Measurements from ENCODE around the gene TAF7L. TPM values are rescaled to one million over a fixed set of nuclear protein-coding genes. Genes with fewer than 3 reads are reported as not detected.
A peak's percentile ranks its signal among the peaks of the same experiment; 100 is the strongest.

Gene TAF7L
- total and polyA plus RNA-seq, 2 donors (not counting 1 experiment from before 2014, with no cell fraction given), result 0.27 to 0.33 TPM

DNA sequence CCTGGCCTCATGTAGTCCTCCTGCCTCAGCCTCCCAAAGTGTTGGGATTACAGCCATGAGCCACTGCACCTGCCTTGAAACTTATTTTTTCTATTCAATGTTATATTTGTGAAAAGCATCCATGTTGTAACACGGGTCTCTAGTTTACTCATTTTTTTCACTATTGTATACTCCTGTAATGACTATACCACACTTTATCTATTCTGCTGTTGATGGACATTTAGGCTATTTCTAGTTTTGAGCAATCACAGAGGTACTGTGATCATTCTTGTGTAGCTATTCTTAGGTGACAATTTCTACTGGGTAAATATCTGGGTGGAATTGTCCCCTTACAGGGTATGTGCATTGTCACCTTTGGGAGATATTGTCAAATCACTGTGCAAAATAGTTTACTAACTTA lies 67.9 kb downstream of the TAF7L start:
- Histone ChIP-seq H3K9me3 (ENCODE audit: control insufficient read depth, insufficient read depth, low read depth, low read length) (no peaks in the 10 kb centered on the region), H3K27ac (ENCODE audit: insufficient read depth, low read length) (no peak overlapping the region), H3K36me3 (ENCODE audit: control insufficient read depth, insufficient read depth, low read length) (no peaks in the 10 kb centered on the region), H2AFZ (ENCODE audit: low read length) (no peak overlapping the region), H3K4me3 (replicated peaks in 1 of 4; ENCODE audit: control extremely low read depth in 1 of 4, insufficient read depth in 1 of 4, low read depth in 3 of 4, low read length in 4 of 4) (no peak overlapping the region), H3K79me2 (ENCODE audit: control insufficient read depth, insufficient read depth, low read length) (no peaks in the 10 kb centered on the region), H3K27me3 (ENCODE audit: control insufficient read depth, insufficient read depth, low read length) (no peaks in the 10 kb centered on the region), H4K20me1 (ENCODE audit: control insufficient read depth, extremely low read depth, insufficient read depth, low read length) (no peaks in the 10 kb centered on the region), H3K9ac (ENCODE audit: insufficient read depth, low read length) (no peak overlapping the region), H3K4me1 (ENCODE audit: control insufficient read depth, extremely low read depth, insufficient read depth, low read length) (no peaks in the 10 kb centered on the region), H3K4me2 (ENCODE audit: extremely low read depth, insufficient read depth, low read length) (no peak overlapping the region)
- DNase-seq (ENCODE audit: low read depth in 2 of 2), result no peak
- no peak for TF ChIP-seq EZH2 (IDR thresholded peaks at IDR 0.05; ENCODE audit: low read length, missing control alignments)
- TF ChIP-seq, protein P1, sequence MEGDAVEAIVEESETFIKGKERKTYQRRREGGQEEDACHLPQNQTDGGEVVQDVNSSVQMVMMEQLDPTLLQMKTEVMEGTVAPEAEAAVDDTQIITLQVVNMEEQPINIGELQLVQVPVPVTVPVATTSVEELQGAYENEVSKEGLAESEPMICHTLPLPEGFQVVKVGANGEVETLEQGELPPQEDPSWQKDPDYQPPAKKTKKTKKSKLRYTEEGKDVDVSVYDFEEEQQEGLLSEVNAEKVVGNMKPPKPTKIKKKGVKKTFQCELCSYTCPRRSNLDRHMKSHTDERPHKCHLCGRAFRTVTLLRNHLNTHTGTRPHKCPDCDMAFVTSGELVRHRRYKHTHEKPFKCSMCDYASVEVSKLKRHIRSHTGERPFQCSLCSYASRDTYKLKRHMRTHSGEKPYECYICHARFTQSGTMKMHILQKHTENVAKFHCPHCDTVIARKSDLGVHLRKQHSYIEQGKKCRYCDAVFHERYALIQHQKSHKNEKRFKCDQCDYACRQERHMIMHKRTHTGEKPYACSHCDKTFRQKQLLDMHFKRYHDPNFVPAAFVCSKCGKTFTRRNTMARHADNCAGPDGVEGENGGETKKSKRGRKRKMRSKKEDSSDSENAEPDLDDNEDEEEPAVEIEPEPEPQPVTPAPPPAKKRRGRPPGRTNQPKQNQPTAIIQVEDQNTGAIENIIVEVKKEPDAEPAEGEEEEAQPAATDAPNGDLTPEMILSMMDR (conservative IDR thresholded peaks at IDR 0.05 in 1 of 2, IDR thresholded peaks at IDR 0.05 in 1 of 2; ENCODE audit: low read depth in 1 of 2, low read length in 2 of 2), result no peak

DNA sequence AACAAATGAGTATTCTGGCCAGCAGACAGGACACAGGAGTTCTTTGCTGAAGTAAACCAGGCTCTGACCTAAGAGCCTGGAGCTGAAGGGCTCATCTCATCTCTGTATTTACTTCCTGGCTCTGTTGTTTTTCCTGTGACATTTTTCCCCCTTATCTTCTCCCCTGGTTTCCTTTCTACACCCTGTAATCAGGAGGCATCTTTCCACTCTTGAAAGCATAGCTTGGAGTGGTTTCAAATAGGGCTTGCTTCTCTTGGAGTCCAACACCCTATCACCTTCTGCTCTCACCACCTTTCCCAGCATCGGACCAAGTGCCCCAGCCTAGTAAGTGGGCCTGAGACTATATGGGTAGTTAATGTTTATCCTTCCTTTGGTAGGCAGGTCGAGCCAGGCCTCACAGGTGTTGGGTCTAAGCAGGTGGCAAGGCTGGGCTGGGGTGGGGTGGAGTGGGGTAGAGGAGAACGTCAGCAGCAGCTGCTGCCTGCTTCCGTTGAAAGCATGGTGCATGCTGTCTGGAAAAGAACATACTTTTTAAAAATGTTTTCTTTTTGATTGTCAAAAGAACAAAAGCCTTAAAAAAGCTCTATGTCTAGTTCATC lies 70.4 kb downstream of the TAF7L start:
- Histone ChIP-seq H3K79me2 (ENCODE audit: control insufficient read depth, insufficient read depth, low read length) (no peaks in the 10 kb centered on the region), H3K27me3 (ENCODE audit: control insufficient read depth, insufficient read depth, low read length) (no peaks in the 10 kb centered on the region), H3K27ac (ENCODE audit: insufficient read depth, low read length) (no peak overlapping the region), H4K20me1 (ENCODE audit: control insufficient read depth, extremely low read depth, insufficient read depth, low read length) (no peaks in the 10 kb centered on the region), H3K9ac (ENCODE audit: insufficient read depth, low read length) (no peak overlapping the region), H3K36me3 (ENCODE audit: control insufficient read depth, insufficient read depth, low read length) (no peaks in the 10 kb centered on the region), H3K9me3 (ENCODE audit: control insufficient read depth, insufficient read depth, low read depth, low read length) (no peaks in the 10 kb centered on the region), H3K4me3 (replicated peaks in 1 of 4; ENCODE audit: control extremely low read depth in 1 of 4, insufficient read depth in 1 of 4, low read depth in 3 of 4, low read length in 4 of 4) (peak overlapping the region in 1 of 4 experiments; percentile 14), H3K4me2 (ENCODE audit: extremely low read depth, insufficient read depth, low read length) (peak overlapping the region; percentile 40), H2AFZ (ENCODE audit: low read length) (no peak overlapping the region), H3K4me1 (ENCODE audit: control insufficient read depth, extremely low read depth, insufficient read depth, low read length) (no peaks in the 10 kb centered on the region)
- DNase-seq (ENCODE audit: low read depth in 2 of 2), result no peak
- TF ChIP-seq, protein P1 (conservative IDR thresholded peaks at IDR 0.05 in 1 of 2, IDR thresholded peaks at IDR 0.05 in 1 of 2; ENCODE audit: low read depth in 1 of 2, low read length in 2 of 2), result no peak
- no peak for TF ChIP-seq EZH2 (IDR thresholded peaks at IDR 0.05; ENCODE audit: low read length, missing control alignments)

DNA sequence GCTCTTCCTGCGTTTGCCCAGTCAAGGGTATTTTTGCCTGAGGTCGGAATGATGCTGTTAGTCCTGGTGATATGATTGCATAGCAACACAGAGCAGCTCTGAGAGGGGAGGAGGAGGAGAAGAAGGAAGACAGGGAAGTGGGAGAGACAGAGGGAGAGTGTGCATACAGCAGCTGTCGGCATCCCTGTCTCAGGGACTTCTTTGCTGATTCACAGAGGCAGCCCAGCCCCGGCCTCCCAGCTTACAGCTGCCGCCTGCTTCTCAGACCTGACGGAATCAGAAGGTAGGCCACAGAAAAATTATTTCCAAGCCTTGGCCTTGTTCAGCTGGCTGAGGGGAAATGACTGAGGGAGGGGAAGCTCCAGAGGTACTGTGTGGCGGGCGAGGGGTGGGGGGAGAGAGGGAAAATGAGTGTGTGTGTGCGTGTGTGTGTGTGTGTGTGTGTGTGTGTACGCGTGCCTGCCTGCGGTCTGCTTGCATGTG lies 71.2 kb downstream of the TAF7L start:
- H3K36me3 ChIP-seq (ENCODE audit: control insufficient read depth, insufficient read depth, low read length), result no peaks in the 10 kb centered on the region
- H2AFZ ChIP-seq (ENCODE audit: low read length), result peak overlapping the region; percentile 65
- H3K27me3 ChIP-seq (ENCODE audit: control insufficient read depth, insufficient read depth, low read length), result no peaks in the 10 kb centered on the region
- no peak for TF ChIP-seq EZH2 (IDR thresholded peaks at IDR 0.05; ENCODE audit: low read length, missing control alignments)
- TF ChIP-seq, protein P1 (conservative IDR thresholded peaks at IDR 0.05 in 1 of 2, IDR thresholded peaks at IDR 0.05 in 1 of 2; ENCODE audit: low read depth in 1 of 2, low read length in 2 of 2), result no peak
- DNase-seq (ENCODE audit: low read depth in 2 of 2), result peak; percentile 51 to 72
- H3K9me3 ChIP-seq (ENCODE audit: control insufficient read depth, insufficient read depth, low read depth, low read length), result no peaks in the 10 kb centered on the region
- no peak overlapping the region for H3K9ac ChIP-seq (ENCODE audit: insufficient read depth, low read length)
- H3K27ac ChIP-seq (ENCODE audit: insufficient read depth, low read length), result peak overlapping the region; percentile 16
- peak overlapping the region in 2 of 4 experiments; percentile 29 to 41 for H3K4me3 ChIP-seq (replicated peaks in 1 of 4; ENCODE audit: control extremely low read depth in 1 of 4, insufficient read depth in 1 of 4, low read depth in 3 of 4, low read length in 4 of 4)
- peak overlapping the region; percentile 21 for H3K4me2 ChIP-seq (ENCODE audit: extremely low read depth, insufficient read depth, low read length)
- no peaks in the 10 kb centered on the region for H4K20me1 ChIP-seq (ENCODE audit: control insufficient read depth, extremely low read depth, insufficient read depth, low read length)
- H3K4me1 ChIP-seq (ENCODE audit: control insufficient read depth, extremely low read depth, insufficient read depth, low read length), result no peaks in the 10 kb centered on the region
- no peaks in the 10 kb centered on the region for H3K79me2 ChIP-seq (ENCODE audit: control insufficient read depth, insufficient read depth, low read length)

Measured in fibroblast of lung (primary cell).